ENCODE results near the gene SAXO1.
"Not testable (repeated sequence)": the region's sequence is repeated elsewhere in the genome, so short reads cannot be mapped to it uniquely, and the experiment has no call there.

SAXO1 gene

GRCh38 chr9:18969128-18969527, 63.9 kb downstream of the SAXO1 start:
- no peak for DNase-seq

GRCh38 chr9:18955626-18956025, 77.4 kb downstream of the SAXO1 start:
- DNase-seq, result no peak

- no peak for DNase-seq
Observed at GRCh38 chr9:18951936-18952335, 81.1 kb downstream of the SAXO1 start.

- no peak for DNase-seq
Observed at GRCh38 chr9:18947892-18948339, 85.1 kb downstream of the SAXO1 start.

GRCh38 chr9:18942801-18943200, 90.2 kb downstream of the SAXO1 start:
- no peak for DNase-seq

GRCh38 chr9:18941060-18941740, 91.8 kb downstream of the SAXO1 start:
- DNase-seq, result no peak

GRCh38 chr9:18939943-18940342, 93.1 kb downstream of the SAXO1 start:
- DNase-seq, result no peak

- no peak for DNase-seq
Observed at GRCh38 chr9:18936094-18936871, 96.7 kb downstream of the SAXO1 start.

GRCh38 chr9:18935541-18935940, 97.5 kb downstream of the SAXO1 start:
- DNase-seq, result no peak

- DNase-seq, result not testable (repeated sequence)
Observed at GRCh38 chr9:18930611-18931010, 102.4 kb downstream of the SAXO1 start.

- DNase-seq, result no peak
Observed at GRCh38 chr9:18928711-18929110, 104.3 kb downstream of the SAXO1 start.

- DNase-seq, result no peak
Observed at GRCh38 chr9:18926513-18926912, 106.5 kb downstream of the SAXO1 start.

GRCh38 chr9:18925880-18926279, 107.1 kb downstream of the SAXO1 start:
- no peak for DNase-seq

GRCh38 chr9:18923671-18924430, 109.2 kb downstream of the SAXO1 start:
- no peak for DNase-seq

- DNase-seq, result no peak
Observed at GRCh38 chr9:18923167-18923566, 109.8 kb downstream of the SAXO1 start.

GRCh38 chr9:18922161-18922885, 110.7 kb downstream of the SAXO1 start:
- no peak for DNase-seq

- no peak for DNase-seq
Observed at GRCh38 chr9:18921366-18922075, 111.5 kb downstream of the SAXO1 start.

GRCh38 chr9:18920141-18921084, 112.6 kb downstream of the SAXO1 start:
- no peak for DNase-seq

GRCh38 chr9:18911714-18912342, 121.2 kb downstream of the SAXO1 start:
- DNase-seq, result no peak

- DNase-seq, result no peak
Observed at GRCh38 chr9:18910916-18911315, 122.1 kb downstream of the SAXO1 start.

GRCh38 chr9:18910435-18910834, 122.6 kb downstream of the SAXO1 start:
- no peak for DNase-seq

Measured in CD4-positive, alpha-beta T cell treated with Interleukin-4 for 4 hours (primary cell).